B cell (primary cell): ENCODE measurements around the gene CACNA1G. TPM values are rescaled to one million over a fixed set of nuclear protein-coding genes. Genes with fewer than 3 reads are reported as not detected.

Experiments
- ATAC-seq: fragments of 200-7000 bp; cut with Tn5 transposase; one replicate; pipeline ENCODE4 v1.10.0; 2021; ENCODE audit warnings: low read depth, mild to moderate bottlenecking, moderate number of reproducible peaks, moderate library complexity
- CTCF ChIA-PET: fragments of 350-600 bp; sonication (Branson Sonifier 250); formaldehyde crosslinking; loops from one replicate; lab custom pipeline; 2021; ENCODE audit warnings: antibody characterized with exemption, inconsistent platforms; lab: Charles Lee
- POLR2A ChIA-PET: fragments of 350-600 bp; sonication (Branson Sonifier 250); formaldehyde crosslinking; loops from one replicate; lab custom pipeline; 2021; ENCODE audit warnings: antibody characterized with exemption; lab: Charles Lee
- DNase-seq: peaks from one replicate; pipeline ENCODE4 v3.0.0; 2013
- H2AFZ ChIP-seq: 2 replicates; pipeline ENCODE4 v1.6.1; 2012; ENCODE audit warnings: mild to moderate bottlenecking, low read depth, low read length; ENCODE audit not compliant: insufficient read depth, poor library complexity, severe bottlenecking
- H3K27ac ChIP-seq, 2 donors: 1 replicate in 1 of 2; 2 replicates in 1 of 2; pipeline ENCODE4 v1.5.1; 2012 to 2013; ENCODE audit warnings: low read length in 2 of 2, mild to moderate bottlenecking in 2 of 2, moderate library complexity in 1 of 2
- H3K27me3 ChIP-seq, 4 experiments: fragments of 200-600 bp in 1 of 4; sonication (generic) in 1 of 4; replicated peaks in 1 of 4; 1 replicate in 2 of 4; 2 replicates in 2 of 4; pipeline versions ENCODE4 v1.6.1 to v1.7.0; 2013 to 2016; ENCODE audit warnings: low read length in 3 of 4, mild to moderate bottlenecking in 2 of 4, mixed read lengths in 1 of 4, moderate library complexity in 1 of 4; ENCODE audit not compliant: insufficient read depth in 4 of 4, control insufficient read depth in 3 of 4; ENCODE audit errors: control extremely low read depth in 1 of 4
- H3K36me3 ChIP-seq, 2 experiments: replicated peaks in 1 of 2; 1 replicate in 1 of 2; 2 replicates in 1 of 2; pipeline versions ENCODE4 v1.6.1 to v1.7.1; 2013; ENCODE audit warnings: low read length in 1 of 2; ENCODE audit not compliant: insufficient read depth in 2 of 2, control insufficient read depth in 1 of 2; ENCODE audit errors: control extremely low read depth in 1 of 2, extremely low read depth in 1 of 2
- H3K4me1 ChIP-seq, 2 donors: fragments of 200-600 bp in 1 of 2; sonication (generic) in 1 of 2; 1 replicate in 1 of 2; 2 replicates in 1 of 2; pipeline versions ENCODE4 v1.5.1 to v1.6.1; 2013 to 2017; ENCODE audit warnings: low read length in 2 of 2; ENCODE audit not compliant: control insufficient read depth in 2 of 2, insufficient read depth in 2 of 2
- H3K4me2 ChIP-seq: replicated peaks from 2 replicates; pipeline ENCODE3; 2012; ENCODE audit warnings: mild to moderate bottlenecking, low read depth, low read length; ENCODE audit not compliant: poor library complexity, severe bottlenecking
- H3K4me3 ChIP-seq, 5 experiments: fragments of 200-600 bp in 1 of 5; sonication (generic) in 1 of 5; 1 replicate in 3 of 5; 2 replicates in 2 of 5; pipeline versions ENCODE4 v1.5.1 to v1.7.0; 2011 to 2016; ENCODE audit warnings: low read length in 4 of 5, mild to moderate bottlenecking in 4 of 5, low read depth in 2 of 5, control low read depth in 1 of 5, moderate library complexity in 1 of 5; ENCODE audit not compliant: insufficient read depth in 1 of 5; ENCODE audit errors: control extremely low read depth in 1 of 5, extremely low read depth in 1 of 5
- H3K79me2 ChIP-seq: fragments of 200-600 bp; sonication (generic); one replicate; pipeline ENCODE4 v1.6.0; 2016; ENCODE audit warnings: low read length; ENCODE audit not compliant: control insufficient read depth, insufficient read depth
- H3K9ac ChIP-seq: fragments of 200-600 bp; sonication (generic); 2 replicates; pipeline ENCODE4 v1.6.1; 2017; ENCODE audit warnings: mild to moderate bottlenecking, low read length, moderate library complexity
- H3K9me3 ChIP-seq, 3 donors: one replicate each; pipeline versions ENCODE4 v1.6.1 to v1.7.1; 2013; ENCODE audit warnings: low read length in 2 of 3; ENCODE audit not compliant: control insufficient read depth in 2 of 3, insufficient read depth in 1 of 3; ENCODE audit errors: control extremely low read depth in 1 of 3
- H4K20me1 ChIP-seq: 2 replicates; pipeline ENCODE4 v1.6.0; 2012; ENCODE audit warnings: mild to moderate bottlenecking, low read length; ENCODE audit not compliant: insufficient read depth, control insufficient read depth, poor library complexity, severe bottlenecking
- H3K27ac Mint-ChIP-seq: one replicate; pipeline ENCODE4 v1.8.0; 2021; ENCODE audit warnings: mixed read lengths
- H3K27me3 Mint-ChIP-seq: one replicate; pipeline ENCODE4 v1.8.0; 2021; ENCODE audit warnings: mixed read lengths
- H3K4me1 Mint-ChIP-seq: one replicate; pipeline ENCODE4 v1.8.0; 2021; ENCODE audit warnings: mixed read lengths
- H3K4me3 Mint-ChIP-seq: one replicate; pipeline ENCODE4 v1.8.0; 2021; ENCODE audit warnings: mixed read lengths
- H3K9me3 Mint-ChIP-seq: one replicate; pipeline ENCODE4 v1.8.0; 2022; ENCODE audit warnings: mixed read lengths; ENCODE audit not compliant: insufficient read depth
- CTCF ChIP-seq: fragments of 200-600 bp; IDR thresholded peaks from one replicate; pipeline ENCODE4 v1.8.0; 2022; ENCODE audit warnings: antibody characterized with exemption, mild to moderate bottlenecking
- EZH2 ChIP-seq: IDR thresholded peaks from 2 replicates; pipeline ENCODE4 v1.6.1; 2012; ENCODE audit warnings: borderline replicate concordance, low read depth, mild to moderate bottlenecking, moderate library complexity, low read length; ENCODE audit not compliant: insufficient read depth, poor library complexity, severe bottlenecking
- WGBS: methylation state at CpG from one replicate; pipeline ENCODE4 v1.1.5; 2013; ENCODE audit warnings: missing lambda C conversion rate; ENCODE audit not compliant: insufficient coverage; 5-methylcytosine and 5-hydroxymethylcytosine counted together
- intact Hi-C: fragments of 100-400 bp; cut with micrococcal nuclease; formaldehyde crosslinking; loops from one replicate; pipeline ENCODE4 v1.10.0; 2022
- polyA plus RNA-seq: library from polyadenylated mRNA; depleted of rRNA; stranded (reverse); fragments of >200 nt; gene quantifications from 2 replicates; pipeline ENCODE4 v1.2.3, GENCODE V29; 2012
- total RNA-seq, 2 donors: library from RNA; stranded (reverse); fragments of 120-200 nt in 1 of 2; gene quantifications; 1 replicate in 1 of 2; 2 replicates in 1 of 2; pipeline versions ENCODE4 v1.2.3 to v1.2.4, GENCODE V29; 2013 to 2022

Gene CACNA1G
- total and polyA plus RNA-seq, 2 donors (not counting 1 experiment from before 2014, with no cell fraction given) = 0.12 TPM; not detected in 1

GRCh38 chr17:50621574-50622031 is 61.1 kb downstream of the CACNA1G start:
- H3K9me3 ChIP-seq = no peaks in the 10 kb centered on the region
- H3K79me2 ChIP-seq = no peaks in the 10 kb centered on the region
- H3K27me3 ChIP-seq = peaks cover 0 to 31% (median 4%) of the 10 kb centered on the region in 4 experiments
- ChIA-PET POLR2A (no interaction called here), CTCF (no interaction called here)
- H4K20me1 ChIP-seq = no peaks in the 10 kb centered on the region
- Mint-ChIP-seq H3K27ac (no peak overlapping the region), H3K4me3 (no peak overlapping the region), H3K27me3 (peaks cover 25% of the 10 kb centered on the region), H3K4me1 (no peaks in the 10 kb centered on the region), H3K9me3 (no peaks in the 10 kb centered on the region)
- no peak for DNase-seq
- 63% methylated on average over 14 of the region's 16 CpGs for WGBS
- no peak overlapping the region for H2AFZ ChIP-seq
- H3K36me3 ChIP-seq = no peaks in the 10 kb centered on the region
- no peak overlapping the region for H3K4me2 ChIP-seq
- intact Hi-C loops = no loop called here
- no peak overlapping the region for H3K9ac ChIP-seq
- no peak overlapping the region for H3K4me3 ChIP-seq
- H3K27ac ChIP-seq = no peak overlapping the region
- TF ChIP-seq CTCF (no peak), EZH2 (no peak)
- H3K4me1 ChIP-seq = peaks cover 0 to 6% of the 10 kb centered on the region in 2 donors
- ATAC-seq = no peak

- Histone ChIP-seq H4K20me1 (no peaks in the 10 kb centered on the region), H2AFZ (no peak overlapping the region), H3K36me3 (no peaks in the 10 kb centered on the region), H3K27ac (no peak overlapping the region), H3K4me3 (no peak overlapping the region), H3K27me3 (peaks cover 0 to 48% (median 9%) of the 10 kb centered on the region in 4 experiments), H3K4me2 (no peak overlapping the region), H3K4me1 (peaks cover 0 to 6% of the 10 kb centered on the region in 2 donors), H3K9me3 (no peaks in the 10 kb centered on the region), H3K79me2 (no peaks in the 10 kb centered on the region), H3K9ac (no peak overlapping the region)
- intact Hi-C loops = no loop called here
- Mint-ChIP-seq H3K9me3 (no peaks in the 10 kb centered on the region), H3K4me1 (no peaks in the 10 kb centered on the region), H3K27ac (peak overlapping the region; percentile 3), H3K27me3 (peaks cover 38% of the 10 kb centered on the region), H3K4me3 (no peak overlapping the region)
- 94% methylated on average over 3 of the region's 7 CpGs for WGBS
- DNase-seq = no peak
- CTCF ChIA-PET = interaction anchor here (0.7 to 4.5 kb wide), 3 partner anchors 8 to 139 kb away, joined by 3 to 45 read pairs (median 5); partner anchors contain the start of gene SPATA20
- TF ChIP-seq CTCF (no peak), EZH2 (no peak)
- POLR2A ChIA-PET = no interaction called here
- no peak for ATAC-seq
Measured at GRCh38 chr17:50624321-50624934, 63.9 kb downstream of the CACNA1G start.
